NCI-H460 (cell line): ENCODE data around the gene B4GALT2. TPM values are rescaled to one million over a fixed set of nuclear protein-coding genes. Genes with fewer than 3 reads are reported as not detected.

ENCODE experiments used
- DNase-seq: peaks from one replicate; pipeline ENCODE4 v3.0.0-alpha.2; 2016; ENCODE audit warnings: low read depth; ENCODE audit errors: extremely low read depth
- polyA plus RNA-seq: library from polyadenylated mRNA; depleted of rRNA; stranded (reverse); fragments of >200 nt; gene quantifications from 2 replicates; pipeline ENCODE4 v1.2.3, GENCODE V29; 2014; cell fraction: nucleus; rRNA removed
- total RNA-seq: library from RNA; depleted of rRNA; stranded (reverse); fragments of >200 nt; shearing (Covaris generic); gene quantifications from 2 replicates; pipeline ENCODE4 v1.2.3, GENCODE V29; 2014; rRNA removed

The B4GALT2 gene, protein sequence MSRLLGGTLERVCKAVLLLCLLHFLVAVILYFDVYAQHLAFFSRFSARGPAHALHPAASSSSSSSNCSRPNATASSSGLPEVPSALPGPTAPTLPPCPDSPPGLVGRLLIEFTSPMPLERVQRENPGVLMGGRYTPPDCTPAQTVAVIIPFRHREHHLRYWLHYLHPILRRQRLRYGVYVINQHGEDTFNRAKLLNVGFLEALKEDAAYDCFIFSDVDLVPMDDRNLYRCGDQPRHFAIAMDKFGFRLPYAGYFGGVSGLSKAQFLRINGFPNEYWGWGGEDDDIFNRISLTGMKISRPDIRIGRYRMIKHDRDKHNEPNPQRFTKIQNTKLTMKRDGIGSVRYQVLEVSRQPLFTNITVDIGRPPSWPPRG
- 38.6 and 46.2 TPM in 2 replicates for total RNA-seq
- 73.0 and 79.0 TPM in 2 replicates for polyA plus RNA-seq

DNA sequence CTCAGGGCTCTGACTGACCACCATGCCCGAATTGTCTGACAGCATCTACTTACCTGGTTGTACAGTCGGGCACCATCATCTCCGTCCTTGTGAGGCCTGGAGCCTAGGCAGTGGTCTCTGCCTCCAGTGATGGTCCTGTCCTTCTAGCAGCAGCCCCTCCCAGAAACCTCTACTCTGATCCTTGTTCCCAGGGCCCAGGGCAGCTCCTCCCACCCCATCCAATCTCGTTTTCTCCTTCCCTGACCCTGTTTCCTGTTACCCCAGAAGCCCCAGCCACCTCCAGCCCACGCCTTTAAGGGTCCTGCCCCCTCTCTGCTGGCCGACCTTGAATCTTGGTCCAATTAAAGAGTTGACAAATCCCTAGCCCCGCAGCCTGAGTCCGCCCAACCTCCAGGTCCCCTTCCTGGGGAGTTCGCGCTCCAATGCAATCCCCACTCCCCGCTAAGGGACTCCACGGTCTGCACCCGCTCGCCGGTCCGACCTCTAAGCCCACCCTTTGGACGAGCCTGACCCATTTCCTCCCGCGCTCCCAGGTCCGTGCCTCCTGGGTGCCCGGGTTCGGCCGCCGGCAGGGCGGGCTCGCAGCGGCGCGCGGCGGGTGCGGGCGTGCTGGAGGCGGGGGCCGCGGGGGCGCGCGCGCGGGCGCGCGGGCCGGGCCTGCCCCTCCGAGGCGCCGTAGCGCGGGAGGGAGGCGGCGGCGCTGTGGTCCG, at the start of gene B4GALT2:
Gene B4GALT2, plus strand, starts transcription at position 660 of the 710 bp plus-strand sequence. CDS start 1,951 bp downstream, outside the sequence.
- DNase-seq: no peak

DNA sequence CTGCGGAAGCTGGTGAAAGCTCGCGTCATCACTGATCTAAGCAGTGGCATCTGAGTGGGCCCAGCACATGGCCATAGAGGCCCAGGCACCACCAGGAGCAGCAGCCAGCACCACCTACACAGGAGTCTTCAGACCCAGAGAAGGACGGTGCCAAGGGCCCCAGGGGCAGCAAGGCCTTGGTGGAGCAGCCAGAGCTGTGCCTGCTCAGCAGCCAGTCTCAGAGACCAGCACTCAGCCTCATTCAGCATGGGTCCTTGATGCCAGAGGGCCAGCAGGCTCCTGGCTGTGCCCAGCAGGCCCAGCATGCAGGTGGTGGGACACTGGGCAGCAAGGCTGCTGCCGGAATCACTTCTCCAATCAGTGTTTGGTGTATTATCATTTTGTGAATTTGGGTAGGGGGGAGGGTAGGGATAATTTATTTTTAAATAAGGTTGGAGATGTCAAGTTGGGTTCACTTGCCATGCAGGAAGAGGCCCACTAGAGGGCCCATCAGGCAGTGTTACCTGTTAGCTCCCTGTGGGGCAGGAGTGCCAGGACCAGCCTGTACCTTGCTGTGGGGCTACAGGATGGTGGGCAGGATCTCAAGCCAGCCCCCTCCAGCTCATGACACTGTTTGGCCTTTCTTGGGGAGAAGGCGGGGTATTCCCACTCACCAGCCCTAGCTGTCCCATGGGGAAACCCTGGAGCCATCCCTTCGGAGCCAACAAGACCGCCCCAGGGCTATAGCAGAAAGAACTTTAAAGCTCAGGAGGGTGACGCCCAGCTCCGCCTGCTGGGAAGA, 48.7 kb upstream of the B4GALT2 start:
- DNase-seq: no peak

DNA sequence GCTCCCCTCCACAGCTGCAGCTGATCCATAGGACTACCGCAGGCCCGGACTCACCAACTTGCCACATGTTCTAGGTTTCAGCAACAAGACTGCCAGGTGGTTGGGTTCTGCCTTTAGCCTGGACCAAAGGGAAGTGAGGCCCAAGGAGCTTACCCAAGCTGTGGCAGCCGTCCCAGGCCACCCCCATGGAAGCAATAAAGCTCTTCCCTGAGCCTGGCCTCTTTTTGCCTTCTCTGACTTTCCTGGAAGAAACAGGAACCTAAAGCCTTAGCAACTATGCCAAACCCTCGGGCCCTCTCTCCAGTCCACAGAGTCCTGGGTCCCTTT, 48.1 kb upstream of the B4GALT2 start:
- no peak for DNase-seq

DNA sequence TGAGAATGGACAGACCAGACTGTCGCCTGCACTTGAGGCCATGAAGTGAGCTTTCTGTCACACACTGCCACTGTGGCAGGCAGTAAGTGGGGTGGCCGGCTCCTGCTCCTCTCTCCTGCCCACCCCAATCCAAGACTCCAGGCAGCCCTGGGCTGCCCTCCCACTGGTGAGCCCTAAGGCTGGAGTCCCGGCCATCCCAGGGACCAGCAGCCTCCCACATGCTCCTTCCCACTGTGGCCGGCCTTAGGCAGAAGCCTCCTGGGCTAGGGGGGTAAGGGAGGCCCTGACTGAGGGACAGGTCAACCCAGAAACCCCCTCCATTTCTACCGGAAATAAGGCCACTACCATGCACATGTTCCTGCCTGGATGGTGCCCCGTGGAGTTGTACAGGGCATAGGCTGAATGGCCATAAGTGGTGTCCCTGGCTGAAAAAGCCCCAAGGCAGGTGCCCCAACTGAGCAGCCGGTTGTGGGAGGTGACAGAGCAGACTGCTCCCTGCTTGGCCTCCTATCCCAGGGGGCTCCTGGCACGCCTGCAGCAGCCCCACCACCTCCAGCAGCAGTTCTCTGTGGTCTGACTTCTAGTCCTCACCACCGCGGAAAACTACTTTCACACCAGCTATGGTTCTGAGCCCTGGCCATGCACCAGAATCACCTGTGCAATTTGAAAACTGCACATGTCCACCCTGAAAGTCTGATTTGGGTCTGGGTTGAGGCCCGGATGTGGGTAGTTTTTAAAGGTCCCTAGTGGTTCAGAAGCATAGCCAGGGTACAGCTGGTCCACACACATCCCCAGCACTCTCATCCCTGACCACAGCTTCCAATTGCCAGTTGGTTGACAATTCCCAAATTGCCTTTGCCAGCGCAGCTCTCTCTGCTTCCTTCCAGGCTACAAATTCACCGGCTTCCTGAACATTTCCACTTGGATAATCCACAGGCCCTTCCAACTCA, 47.0 kb upstream of the B4GALT2 start:
- no peak for DNase-seq

DNA sequence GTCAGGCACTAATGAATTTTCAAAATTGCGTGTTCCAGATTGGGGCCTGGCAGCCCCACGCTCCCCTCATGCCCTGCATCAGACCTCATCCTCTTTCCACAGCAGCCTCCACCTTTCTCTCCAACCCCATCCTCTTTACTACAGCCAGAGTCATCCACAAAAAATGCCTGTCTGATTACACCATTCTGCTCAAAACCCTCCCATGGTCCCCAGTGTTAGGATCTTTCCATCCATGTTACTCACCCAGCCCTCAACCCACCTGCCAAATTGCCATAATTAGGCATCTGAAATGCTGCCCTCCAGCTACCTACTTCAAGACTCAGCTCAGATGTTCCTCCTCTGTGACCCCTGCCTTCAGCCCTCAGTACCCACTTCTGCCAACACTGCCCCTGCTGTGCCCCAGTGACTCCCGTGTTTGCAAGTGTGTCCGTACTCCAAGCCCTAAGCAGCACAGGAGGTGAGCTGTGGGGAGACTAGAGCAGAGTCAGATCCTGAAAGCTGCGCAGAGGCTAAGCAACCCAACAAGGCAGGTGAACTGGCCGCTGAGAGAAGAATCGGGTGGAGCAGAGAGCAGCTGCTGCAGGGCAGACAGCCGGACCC, 46.1 kb upstream of the B4GALT2 start:
- no peak for DNase-seq

DNA sequence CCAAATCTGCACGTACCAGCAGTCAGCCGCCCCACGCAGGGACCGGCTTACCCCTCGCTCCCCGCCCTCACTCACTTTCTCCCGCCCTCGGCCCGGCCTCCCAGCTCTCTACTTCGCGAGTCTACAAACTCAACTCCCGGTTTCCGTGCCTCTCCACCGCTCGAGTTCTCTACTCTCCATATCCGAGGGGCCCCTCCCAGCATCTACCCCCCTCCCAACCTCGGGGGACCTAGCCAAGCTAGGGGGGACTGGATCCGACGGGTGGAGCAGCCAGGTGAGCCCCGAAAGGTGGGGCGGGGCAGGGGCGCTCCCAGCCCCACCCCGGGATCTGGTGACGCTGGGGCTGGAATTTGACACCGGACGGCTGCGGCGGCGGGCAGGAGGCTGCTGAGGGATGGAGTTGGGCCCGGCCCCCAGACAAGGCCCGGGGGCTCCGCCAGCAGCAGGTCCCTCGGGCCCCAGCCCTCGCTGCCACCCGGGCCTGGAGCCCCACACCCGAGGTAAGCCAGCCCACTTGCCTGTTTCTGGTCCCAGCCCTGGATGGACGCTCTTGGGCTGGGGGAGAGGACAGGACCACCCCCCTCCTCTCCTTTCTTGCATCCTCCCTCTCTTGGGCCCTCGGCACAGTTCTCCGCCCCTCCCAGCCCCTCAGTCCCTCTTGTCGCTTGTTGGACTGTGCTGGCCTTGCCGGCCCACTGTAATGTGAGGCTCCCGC, 45.5 kb upstream of the B4GALT2 start, which contains the start of gene ARTN:
Gene ARTN, plus strand, starts transcription at position 416 of the 715 bp plus-strand sequence. CDS start 1,856 bp downstream, outside the sequence.
- DNase-seq: no peak

DNA sequence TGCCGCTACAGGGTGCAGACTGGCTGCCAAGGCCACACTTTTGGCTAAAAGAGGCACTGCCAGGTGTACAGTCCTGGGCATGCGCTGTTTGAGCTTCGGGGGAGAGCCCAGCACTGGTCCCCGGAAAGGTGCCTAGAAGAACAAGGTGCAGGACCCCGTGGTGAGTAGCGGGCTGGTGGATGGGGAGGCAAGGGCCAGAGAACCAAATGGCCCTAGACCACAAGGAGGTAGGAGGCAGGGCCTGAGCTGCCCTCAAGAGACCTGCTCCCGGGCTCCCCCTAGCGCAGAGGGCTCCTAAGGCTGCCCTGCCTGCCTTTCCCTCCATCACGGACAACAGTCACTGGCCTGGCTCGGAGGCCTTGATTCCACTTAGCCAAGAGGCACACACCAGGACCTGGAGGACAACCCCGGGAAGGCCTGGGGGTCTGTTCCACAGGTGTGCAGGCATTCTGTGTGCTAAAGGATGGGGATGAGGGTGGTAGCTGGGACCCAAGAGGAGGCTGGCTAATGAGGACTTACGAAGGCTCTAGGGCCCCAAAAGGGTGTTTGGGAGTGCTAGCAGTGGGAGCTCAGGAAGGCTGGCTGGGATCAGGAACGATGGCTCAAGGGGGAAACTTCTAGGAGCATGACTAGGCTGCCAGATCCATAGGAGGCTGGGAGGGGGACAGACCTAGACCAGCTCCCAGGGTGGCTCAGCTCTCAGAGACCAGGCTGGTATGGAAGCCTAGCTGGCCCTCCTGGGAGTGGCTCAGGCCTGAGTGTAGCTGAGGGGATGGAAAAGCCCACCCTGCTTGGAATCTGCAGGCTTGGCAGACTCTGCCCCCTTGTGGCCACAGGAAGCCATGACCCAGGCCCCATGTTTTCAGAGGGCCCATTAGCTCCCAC, 44.7 kb upstream of the B4GALT2 start:
- peak; percentile 62 for DNase-seq

DNA sequence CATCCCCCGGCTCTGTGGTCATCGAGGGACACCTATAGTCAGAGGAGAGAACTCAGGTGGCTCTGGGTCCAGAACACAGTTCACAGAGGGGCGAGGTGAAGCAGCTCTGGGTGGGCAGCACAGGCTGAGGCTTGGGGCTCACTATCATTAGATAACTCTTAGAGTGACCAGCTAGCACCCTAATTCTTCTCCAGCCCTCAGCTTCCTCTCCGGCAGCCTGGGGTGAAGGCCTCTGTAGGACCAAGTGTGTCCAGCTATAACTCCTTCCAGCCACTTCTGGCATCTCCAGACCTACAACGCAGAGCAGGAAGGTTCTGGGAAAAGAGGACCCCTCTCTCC, 44.1 kb upstream of the B4GALT2 start:
- DNase-seq: no peak

DNA sequence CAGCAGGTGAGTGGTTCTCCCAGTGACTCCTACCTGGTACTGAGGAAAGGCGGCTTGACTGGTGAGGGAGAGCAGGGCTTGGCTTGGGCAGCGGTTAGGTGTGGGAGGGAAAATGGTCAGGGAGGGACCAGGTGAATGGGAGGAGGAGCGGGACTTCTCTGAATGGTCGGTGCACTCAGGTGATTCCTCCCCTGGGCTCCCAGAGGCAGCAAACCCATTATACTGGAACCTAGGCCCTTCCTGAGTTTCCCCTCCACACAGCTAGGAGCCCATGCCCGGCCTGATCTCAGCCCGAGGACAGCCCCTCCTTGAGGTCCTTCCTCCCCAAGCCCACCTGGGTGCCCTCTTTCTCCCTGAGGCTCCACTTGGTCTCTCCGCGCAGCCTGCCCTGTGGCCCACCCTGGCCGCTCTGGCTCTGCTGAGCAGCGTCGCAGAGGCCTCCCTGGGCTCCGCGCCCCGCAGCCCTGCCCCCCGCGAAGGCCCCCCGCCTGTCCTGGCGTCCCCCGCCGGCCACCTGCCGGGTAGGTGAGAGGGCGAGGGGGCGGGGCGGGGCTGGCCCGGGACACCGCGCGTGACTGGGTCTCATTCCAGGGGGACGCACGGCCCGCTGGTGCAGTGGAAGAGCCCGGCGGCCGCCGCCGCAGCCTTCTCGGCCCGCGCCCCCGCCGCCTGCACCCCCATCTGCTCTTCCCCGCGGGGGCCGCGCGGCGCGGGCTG, 43.1 kb upstream of the B4GALT2 start:
- no peak for DNase-seq

DNA sequence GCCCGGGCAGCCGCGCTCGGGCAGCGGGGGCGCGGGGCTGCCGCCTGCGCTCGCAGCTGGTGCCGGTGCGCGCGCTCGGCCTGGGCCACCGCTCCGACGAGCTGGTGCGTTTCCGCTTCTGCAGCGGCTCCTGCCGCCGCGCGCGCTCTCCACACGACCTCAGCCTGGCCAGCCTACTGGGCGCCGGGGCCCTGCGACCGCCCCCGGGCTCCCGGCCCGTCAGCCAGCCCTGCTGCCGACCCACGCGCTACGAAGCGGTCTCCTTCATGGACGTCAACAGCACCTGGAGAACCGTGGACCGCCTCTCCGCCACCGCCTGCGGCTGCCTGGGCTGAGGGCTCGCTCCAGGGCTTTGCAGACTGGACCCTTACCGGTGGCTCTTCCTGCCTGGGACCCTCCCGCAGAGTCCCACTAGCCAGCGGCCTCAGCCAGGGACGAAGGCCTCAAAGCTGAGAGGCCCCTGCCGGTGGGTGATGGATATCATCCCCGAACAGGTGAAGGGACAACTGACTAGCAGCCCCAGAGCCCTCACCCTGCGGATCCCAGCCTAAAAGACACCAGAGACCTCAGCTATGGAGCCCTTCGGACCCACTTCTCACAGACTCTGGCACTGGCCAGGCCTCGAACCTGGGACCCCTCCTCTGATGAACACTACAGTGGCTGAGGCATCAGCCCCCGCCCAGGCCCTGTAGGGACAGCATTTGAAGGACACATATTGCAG, 42.4 kb upstream of the B4GALT2 start:
- no peak for DNase-seq

DNA sequence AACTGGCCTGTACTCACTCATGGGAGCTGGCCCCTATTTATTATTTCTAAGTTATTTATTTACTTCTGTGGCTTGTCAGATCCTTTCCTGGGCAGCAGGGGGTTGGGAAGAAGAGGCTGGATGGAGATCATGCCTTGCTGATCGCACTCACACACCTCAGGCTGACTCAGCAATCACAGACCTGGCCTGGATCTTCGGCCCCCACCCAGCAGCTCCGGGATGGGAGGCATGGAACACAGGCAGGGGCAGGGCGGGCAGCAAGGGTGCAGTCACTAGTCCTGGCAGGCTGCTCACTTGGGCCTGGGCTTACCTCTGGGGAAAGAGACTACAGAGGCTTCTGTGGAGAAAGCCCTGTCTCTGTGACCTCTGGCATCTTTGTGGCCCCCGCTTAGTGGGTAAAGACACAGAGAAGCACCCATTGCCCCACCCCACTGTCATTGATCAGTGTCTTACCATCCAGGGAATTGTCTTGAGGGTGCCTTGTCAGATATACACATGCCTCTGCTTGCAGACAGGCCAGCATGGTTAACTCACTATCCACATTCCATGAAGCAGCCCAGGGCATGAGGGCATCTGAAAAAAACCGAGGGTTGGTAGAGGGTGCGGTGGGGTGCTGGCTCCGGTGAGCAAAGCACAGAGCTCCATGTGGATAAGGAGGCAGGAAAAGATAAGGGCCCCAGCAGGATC, 41.7 kb upstream of the B4GALT2 start:
- DNase-seq: no peak

DNA sequence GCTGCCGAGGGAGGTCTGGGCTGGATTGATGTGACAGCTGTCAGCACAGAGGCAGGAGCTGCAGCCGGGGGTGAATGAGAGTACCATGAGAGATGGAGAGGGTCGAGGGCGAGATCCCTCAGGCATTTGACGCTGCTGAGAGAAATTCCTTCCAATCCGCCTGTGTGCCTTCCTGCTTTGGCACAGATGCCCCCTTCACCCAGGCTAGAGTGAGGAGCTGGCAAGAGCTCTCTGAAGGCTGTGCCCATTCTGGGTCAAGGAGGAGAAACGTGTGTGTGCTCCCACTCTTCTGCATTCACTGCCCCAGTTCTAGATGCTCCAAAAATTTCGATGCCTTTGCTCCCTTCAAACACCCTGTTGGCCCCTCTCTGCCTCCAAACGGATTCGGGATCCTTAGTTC, 40.6 kb upstream of the B4GALT2 start:
- DNase-seq: no peak

DNA sequence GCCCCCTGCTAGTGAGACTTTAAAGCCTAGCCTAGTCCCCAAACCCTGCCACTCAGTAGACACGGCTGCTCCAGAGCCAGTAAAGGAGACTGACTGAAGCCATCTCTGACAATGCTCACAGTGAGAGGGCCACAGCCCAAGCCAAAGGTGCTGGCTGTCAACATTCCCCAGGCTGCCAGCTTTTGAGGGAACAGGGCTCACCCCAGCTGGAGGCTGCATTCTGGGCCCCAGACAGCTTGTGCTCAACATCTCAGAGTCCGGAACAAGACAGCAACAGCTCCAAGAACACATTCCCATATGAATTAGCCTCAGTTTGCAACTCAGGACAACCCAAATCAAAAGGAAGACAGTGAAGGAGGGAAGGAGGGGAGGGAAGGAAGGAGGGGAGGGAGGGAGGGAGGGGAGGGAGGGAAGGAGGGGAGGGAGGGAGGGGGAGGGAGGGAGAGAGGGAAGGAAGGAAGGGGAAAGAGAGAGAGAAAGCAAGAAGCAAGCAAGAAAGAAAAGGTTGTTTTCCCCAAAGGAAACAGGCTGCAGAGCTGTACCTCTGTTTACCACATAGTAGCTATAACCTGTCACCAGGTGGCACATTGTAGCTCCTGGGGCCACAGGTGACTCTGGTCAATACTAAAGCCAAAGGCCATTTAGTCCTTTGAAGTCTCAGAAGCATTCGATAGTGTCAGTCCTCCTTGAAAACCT, 40.0 kb upstream of the B4GALT2 start:
- DNase-seq: no peak

DNA sequence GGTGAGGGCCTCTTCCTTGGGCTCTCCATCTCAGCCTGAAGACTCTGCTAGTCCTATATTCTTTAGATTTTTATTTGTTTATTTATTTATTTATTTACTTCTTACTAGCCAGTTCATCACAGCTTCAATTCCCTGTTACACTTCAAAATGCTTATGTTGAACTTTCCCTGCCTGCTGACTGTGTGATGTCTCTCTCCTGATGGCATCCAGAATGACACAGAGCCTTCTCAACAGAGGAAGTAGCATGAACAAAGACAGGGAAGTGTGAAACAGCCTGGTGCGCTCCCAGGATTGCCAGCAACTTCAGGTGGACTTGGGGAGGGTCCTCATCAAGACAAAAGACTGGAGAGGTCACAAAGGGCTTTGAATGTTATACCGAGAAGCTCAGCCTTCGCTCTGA, 36.6 kb upstream of the B4GALT2 start:
- no peak for DNase-seq

DNA sequence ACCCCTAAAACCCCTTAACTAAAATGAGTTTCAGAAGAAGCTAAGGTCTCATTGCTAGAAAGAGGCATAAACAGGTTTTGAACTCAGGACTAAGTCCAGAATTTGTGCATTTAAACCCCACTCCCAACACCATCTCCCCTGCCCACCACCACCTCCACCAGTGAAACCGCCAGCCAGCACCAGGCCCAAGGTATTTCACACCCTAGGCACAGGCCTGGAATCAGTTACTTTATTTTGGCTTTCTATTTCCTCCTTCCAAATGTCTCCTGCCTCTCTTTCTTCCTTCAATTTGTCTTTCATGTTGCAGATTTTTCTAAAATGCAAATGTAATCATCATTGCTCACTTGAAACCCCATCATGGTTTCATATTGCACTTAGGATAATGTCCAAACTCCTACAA, 34.1 kb upstream of the B4GALT2 start:
- DNase-seq: no peak
